ENCODE data around the gene UBFD1.
"Not testable (repeated sequence)": the region's sequence is repeated elsewhere in the genome, so short reads cannot be mapped to it uniquely, and the experiment has no call there.

UBFD1 gene

DNA sequence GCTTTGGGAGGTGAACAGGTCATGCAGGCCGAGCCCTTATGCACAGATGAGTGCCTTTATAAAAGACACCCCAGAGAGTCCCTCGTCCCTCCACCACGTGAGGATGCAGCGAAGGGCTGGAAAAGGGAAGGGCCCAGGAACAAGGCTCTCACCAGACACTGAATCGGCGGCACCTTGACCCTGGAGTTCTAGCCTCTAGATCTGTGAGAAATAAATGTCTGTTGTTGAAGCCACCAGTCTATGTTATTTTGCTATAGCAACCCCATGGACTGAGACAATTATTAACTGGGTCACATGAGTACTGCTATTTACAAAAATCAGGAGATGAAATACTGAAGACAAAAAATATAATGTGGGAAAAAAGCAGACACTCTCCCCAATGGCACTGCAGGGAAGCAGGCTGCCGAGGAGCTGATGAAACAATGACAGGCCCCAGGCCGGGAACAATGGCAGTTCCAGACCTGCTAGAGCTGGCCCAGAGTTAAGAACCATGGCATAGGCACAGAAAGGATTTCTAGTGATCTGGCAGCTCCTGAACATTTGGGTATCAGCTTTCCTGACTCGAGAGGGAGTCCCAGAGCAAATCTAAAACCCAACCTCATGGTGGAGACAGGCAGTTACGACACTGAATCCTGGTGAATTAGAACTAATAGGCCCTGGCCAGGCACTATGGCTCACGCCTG is 29.4 kb upstream of the UBFD1 start:
- no peak for DNase-seq

DNA sequence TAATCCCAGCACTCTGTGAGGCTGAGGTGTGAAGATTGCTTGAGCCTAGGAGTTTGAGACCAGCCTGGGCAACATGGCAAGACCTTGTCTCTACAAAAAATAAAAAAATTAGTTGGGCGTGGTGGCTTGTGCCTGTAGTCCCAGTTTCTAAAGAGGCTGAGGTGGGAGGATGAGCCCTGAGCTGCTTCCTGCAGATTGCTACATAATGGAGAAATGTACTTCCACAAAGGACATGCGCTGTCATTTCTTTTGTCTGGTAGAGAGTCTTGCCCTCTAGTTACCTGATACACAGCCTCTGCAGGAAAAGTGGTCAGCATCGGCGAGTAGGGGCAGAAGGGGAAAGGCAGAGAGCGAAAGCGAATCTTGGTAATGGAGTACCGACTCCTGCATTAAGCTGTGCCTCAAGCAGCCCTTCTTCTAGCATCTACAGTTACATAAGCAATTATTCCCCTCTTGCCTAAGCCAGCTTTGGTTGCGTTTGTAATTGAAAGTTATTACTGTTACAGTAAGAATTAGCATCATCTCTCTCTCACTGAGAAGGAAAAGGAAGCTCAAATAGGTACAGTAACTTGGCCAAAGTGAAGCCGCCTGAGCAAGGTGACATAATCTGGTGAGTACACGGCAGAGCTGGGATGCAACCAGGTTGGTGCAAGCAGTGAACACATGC is 28.8 kb upstream of the UBFD1 start:
- no peak for DNase-seq

DNA sequence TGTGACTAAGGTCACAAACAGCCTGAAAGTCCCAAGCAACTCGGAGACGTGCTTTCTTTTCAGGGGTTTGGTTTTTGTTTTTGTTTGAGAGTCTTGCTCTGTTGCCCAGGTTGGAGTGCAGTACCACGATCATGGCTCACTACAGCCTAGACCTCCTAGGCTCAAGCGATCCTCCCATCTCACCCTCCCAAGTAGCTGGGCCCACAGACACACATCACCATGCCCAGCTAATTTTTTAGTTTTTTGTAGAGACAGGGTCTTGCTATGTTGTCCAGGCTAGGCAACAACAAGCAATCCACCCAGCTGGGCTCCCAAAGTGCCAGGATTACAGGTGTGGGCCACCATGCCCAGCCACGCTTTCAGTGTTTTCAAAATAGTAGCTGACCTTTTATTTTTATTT is 27.5 kb upstream of the UBFD1 start:
- no peak for DNase-seq

DNA sequence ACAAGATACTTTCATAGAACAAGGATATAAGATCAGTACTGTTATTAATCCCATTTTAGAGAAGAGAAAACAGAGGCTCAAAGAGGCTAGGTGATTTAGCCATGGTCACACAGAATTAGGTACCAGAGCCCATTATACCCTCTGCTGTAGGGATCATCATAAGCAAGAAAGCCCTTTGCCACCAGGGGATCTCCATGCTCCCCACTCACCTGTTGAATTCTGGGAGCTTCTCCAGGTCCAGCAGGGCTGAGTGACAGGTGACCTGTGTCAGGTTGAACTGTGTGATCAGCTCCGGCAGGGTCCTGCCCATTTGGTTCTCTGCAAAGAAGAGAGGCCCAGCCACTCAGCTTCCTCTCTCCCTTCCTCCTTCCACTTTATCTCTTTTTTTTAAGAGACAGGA is 25.1 kb upstream of the UBFD1 start:
- DNase-seq, result no peak

DNA sequence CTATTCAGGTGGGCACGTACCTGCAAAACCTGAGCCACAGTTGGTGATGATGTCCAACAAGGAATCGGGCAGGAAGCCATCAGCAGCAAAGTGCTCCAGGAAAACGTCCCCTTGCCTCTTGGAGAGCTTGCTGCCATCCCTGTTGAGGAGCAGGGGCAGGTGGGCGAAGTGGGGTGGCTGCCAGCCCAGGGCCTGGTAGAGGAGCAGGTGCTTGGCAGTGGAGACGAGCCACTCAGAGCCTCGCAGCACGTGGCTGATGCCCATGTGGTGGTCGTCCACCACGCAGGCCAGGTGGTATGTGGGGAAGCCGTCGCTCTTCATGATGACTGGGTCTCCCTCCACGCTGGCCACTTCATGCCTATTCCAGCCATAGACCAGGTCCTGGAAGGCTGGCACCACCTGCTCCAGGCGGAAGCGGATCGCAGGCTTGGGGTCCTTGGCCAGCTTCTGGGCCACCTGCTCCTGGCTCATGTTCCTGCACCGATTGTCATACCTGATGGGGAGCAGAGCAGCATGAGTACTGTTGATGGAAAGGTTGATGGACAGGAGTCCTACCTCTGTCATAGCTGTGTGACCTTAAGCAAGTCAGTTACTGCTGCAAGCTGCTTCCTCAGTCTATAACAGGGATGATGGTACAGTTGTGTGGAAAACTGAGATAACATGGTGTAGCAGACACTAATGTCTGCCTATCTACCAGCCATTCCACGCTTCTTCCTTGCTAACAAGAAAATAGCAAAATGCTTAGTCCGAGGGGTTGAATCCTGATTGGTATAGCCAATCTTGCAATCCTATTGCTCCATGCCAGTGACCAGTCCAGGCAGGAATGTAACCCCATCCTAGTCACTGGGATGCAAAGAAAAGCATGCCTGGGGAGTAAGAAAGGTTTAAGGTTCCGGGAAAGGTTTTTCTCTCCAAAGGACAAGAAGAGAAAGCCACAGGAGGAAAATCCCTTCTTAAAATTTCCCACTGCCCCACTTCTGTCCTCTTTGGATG is 22.4 kb upstream of the UBFD1 start:
- no peak for DNase-seq

DNA sequence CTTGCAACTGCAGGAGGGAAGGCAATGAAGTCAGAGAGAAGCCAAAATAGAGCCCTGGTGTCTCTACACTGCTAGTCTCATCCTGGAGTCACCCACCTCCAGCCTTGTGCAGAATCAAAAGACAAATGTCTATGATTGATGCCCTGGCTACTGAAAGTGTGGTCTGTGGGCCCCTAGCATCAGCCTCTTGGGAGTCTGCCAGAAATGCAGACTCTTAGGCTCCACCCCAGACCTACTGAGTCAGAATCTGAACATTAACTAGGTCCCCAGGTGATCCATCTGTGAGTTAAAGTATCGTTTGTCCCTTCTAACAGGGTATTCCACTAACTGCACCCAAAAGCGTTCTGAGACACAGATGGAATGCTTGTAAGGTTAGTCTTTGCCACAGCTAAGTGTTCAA is 21.6 kb upstream of the UBFD1 start:
- no peak for DNase-seq

DNA sequence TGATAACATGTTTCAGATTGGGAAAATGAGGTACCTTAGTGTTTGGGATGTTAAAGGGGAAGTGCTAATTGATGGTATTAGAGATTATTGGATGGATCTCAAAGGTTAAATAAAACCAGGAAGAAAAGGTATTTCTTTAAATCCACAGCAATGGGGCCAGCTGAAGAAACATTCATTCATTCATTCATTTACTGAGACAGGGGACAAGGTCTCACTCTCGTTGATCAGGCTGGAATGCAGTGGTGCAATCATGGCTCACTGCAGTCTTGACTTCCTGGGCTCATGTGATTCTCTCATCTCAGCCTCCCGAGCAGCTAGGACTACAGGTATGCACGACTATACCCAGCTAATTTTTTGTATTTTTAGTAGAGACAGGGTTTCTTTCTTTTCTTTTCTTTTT is 20.1 kb upstream of the UBFD1 start:
- DNase-seq, result no peak

DNA sequence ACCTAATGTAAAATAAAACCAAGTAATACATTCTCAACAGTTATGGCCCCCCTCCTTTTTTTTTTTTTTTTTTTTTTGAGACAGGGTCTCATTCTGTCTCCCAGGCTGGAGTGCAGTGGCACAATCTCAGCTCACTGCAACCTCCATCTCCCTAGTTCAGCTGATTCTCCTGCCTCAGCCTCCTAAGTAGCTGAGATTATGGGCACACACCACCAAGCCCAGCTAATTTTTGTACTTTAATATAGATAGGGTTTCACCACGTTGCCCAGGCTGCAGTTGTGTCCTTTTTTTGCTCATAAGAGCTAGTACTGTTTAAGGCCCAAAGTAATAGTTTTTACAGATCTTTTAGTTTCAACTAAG is 18.6 kb upstream of the UBFD1 start:
- DNase-seq, result no peak

DNA sequence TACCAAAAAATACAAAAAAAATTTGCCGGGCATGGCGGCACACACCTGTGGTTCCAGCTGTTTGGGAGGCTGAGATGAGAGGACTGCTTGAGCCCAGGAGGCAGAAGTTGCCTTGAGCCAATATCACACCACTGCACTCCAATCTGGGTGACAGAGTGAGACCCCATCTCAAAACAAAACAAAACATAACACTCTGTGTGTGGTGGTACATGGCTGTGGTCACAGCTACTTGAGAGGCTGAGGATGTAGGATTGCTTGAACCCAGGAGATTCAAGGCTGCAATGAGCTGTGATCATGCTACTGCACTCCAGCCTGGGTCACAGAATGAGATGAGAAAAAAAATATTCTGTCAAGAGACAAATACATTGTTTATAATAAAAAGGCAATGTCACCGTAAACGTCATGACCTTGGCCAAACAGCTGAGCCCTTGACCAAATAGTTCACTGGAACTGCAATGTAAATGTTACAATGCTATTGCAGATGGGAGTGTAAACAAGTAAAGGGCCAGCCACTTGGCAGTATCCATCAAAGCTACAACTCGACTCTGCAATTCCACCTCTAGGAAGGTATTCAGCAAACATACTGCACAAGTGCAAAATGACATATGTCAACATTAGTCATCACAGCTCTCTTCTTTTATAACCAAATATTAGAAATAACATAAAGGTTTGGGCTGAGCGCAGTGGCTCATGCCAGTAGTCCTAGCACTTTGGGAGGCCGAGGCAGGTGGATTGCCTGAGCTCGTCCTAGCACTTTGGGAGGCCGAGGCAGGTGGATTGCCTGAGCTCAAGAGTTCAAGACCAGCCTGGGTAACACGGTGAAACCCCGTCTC is 17.3 kb upstream of the UBFD1 start:
- no peak for DNase-seq

DNA sequence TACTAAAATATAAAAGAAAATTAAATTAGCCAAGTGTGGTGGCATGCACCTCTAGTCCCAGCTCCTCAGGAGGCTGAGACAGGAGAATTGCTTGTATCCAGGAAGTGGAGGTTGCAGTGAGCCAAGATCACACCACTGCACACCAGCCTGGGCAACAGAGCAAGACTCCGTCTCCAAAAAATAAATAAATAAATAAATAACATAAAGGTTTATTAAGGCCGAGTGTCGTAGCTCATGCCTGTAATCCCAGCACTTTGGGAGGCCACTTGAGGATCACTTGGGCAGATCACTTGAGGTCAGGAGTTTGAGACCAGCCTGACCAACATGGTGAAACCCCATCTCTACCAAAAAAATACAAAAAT is 16.7 kb upstream of the UBFD1 start:
- DNase-seq, result not testable (repeated sequence)

DNA sequence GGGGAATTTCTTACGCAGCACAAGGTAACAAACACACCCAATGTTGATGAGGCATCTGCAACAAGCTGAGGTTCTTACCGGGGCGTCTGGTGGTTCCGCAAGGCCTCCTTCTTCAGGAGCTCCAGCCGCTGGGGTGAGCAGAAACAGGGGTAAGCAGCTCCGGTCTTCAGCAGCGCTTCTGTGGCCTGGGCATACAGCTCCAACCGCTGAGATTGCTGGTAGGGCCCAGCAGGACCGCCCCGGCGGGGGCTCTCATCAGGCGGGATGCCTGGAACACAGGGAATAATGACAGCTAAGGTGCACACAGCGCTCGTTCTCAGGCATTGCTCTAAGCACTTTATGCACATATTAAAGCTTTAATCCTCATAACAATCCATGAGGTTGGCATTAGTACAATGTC is 13.1 kb upstream of the UBFD1 start:
- no peak for DNase-seq

DNA sequence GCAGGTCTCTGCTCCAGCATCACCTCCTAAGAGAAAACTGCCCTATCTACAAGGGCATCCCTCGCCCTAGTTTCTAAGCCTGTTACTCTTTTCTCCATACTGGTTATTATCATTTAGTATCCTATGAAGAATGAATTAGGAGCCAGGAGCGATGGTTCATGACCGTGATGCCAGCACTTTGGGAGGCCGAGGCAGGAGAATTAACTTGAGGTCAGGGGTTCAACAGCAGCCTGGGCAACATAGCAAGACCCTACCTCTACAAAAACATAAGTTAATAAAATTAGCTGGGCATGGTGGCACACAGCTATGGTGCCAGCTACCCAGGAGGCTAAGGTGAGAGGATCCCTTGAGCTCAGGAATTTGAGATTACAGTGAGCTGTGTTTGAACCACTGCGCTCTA is 7.6 kb upstream of the UBFD1 start:
- no peak for DNase-seq

DNA sequence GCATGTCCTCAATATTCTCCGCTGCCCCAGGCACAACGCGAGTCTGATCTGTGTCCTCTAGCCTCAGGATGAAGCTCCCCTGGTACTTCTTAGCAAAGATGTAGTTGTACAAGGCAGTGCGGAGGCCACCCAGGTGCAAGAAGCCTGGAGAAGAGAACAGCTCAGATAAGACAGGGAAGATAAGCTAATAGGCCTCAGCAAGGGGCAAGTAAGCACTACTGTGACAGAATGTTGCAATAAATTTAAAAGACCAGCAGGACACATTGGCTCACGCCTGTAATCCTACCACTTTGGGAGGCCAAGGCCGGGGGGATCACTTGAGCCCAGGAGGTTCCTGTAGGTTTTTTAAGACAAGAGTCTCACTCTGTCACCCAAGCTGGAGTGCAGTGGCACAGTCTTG is 5.4 kb upstream of the UBFD1 start:
- no peak for DNase-seq

DNA sequence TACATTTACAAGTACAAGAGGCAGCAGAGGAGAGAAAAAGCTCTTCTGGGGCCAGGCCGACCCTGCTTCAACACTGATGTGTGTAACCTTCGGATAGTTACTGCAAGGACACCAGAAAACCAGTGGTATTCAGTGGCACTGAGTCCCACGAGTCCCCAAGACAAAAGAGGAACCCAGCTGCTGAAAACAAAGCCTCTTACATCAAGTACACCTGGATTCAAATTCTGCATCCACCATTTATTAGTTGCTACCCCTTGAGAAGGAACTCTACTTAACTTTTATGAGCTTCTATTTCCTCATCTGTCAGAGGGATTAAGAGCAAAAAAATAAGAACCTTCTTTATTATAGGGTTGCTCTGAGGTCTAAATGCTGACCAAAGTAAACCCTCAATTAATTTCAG is 3.0 kb upstream of the UBFD1 start:
- DNase-seq, result no peak

DNA sequence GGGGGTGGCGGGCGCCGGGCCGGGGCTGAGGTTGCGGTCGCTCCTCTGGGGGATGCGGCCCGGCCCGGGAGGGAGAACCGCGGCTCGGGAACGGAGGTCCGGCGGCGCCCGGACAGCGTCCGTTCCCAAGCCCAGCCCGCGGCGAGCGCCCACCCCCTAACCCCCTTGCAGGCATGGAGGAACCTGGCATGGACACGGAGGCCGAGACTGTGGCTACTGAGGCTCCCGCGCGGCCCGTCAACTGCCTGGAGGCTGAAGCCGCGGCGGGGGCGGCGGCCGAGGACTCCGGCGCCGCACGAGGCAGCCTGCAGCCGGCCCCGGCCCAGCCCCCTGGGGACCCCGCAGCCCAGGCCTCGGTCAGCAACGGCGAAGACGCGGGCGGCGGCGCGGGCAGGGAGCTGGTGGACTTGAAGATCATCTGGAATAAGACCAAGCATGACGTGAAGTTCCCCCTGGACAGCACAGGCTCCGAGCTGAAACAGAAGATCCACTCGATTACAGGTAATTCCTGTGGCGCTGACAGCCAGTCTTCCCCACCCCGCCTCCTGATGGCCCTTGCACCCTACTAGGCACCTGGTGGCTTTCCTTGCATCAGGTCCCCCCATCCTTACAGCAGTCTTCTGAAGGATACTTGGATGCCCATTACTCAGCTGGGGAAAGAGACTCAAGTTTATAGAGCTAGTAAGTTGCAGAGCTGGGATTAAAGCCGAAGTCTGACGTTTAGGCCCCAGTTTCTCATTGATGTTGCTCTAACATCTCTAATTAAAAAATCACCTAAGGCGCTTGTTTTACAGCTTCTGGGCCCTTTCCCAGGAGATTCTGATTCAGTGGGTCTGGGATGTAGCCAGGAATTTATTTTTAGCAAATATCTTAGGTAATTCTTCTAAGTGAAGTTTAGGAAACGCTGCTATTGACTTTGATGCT is 514 bp downstream of the UBFD1 start:
- DNase-seq, result no peak

DNA sequence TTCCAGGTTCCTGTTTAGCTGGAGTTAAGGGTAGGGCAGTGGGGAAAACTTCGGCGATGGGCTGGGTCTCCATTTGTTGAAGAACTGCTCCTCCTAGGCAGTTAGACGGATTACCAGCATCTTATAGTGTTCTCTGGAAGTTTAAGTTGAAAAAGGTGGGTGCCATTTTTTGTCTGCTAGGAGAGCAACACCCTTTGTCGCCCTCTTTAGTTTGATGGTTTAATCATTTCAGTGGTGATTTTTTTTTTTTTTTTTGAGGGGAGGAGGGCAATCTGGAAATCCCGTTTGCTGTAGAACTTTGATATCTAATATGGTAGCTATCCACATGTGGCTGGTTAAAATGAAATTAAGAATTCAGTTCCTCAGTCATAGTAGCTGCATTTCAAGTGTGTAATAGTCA is 4.1 kb downstream of the UBFD1 start:
- no peak for DNase-seq

DNA sequence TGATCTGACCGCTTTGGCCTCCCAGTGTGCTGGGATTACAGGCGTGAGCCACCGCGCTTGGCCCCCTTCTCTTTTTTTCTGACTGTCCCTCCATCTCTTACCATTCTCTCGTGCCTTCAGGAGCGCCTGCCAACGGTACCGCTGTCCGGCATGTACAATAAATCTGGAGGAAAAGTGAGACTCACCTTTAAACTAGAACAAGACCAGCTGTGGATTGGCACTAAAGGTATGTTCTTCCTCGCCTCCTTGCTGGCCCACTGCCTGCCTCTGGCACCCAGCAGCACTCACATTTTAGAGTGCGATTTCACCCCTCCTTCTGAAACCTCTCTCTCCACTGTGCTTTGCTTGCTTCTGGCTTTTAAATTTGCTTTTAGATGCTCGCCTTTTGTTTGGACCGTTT is 5.0 kb downstream of the UBFD1 start:
- DNase-seq, result no peak

DNA sequence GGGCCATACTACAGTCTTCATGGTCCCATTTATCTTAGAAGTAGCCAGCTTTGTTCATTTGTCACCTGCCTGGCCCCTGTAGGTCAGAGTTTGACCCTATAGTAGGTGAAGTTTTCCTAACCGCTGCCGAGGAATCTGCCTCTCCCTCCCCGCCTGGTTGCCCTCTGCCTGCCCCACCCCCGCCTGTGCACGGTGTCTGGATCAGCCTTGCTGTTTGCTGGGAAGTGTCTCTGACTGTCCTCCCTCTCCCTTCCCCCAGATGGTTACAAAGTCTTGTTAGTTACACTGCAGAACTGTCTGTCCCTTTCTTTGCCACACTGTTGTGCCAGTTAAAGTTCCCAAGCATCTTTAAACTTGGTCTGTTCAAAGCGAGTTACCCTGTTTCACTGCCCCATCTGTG is 5.7 kb downstream of the UBFD1 start:
- DNase-seq, result no peak

DNA sequence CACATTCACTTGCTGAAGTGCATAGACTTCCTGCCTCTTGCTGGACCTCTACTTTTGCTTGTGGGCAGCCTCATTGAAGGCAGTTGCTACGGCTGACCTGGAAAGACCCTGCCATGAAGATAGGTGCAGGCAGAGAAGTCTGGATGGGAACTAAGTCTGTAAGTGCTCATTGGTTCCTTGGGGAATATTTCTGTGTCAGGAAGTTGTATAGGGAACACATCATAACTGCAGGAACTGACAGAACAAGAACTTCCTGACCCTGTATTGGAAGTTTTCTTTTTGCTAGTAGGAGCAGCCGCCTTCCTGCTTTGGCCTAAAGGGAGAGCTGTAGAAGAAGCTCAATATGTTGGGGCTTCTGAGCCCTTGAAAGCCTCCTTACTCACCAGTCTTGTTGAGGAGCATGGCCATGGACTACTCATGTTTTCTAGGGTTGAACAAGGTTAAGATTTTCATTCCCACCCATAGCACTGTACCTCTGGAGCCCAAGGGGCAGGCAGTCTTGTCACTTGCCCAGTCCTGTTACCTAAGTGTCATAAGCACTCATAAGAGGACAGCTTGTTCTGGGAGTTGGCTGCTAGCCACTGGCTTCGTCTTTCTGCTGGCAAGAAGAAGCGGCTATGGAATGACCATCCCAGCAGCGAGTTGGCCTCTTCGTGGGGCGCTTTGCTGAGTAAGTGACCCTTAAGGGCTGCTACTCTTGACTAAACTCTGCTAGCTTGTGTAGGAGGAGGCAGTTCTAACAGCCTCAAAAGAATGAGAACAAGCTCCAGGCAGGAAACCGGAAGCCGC is 7.2 kb downstream of the UBFD1 start:
- DNase-seq, result no peak

DNA sequence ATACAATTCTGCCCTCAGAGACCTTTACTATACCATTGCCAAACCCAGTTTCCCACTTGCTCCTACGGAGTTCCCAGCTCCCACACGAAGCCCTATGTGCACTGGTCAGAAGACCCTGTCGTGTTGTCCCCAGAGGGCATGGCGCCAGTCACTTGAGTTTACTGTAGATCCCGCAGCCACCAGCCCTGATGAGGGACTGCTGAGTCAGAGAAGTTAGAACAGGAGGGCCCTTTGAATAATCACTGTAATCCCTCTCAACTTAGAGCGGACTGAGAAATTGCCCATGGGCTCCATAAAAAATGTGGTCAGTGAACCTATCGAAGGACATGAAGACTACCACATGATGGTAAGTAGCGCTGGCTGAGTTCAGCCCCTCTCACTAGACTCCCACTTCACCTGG is 9.2 kb downstream of the UBFD1 start:
- DNase-seq, result no peak

DNA sequence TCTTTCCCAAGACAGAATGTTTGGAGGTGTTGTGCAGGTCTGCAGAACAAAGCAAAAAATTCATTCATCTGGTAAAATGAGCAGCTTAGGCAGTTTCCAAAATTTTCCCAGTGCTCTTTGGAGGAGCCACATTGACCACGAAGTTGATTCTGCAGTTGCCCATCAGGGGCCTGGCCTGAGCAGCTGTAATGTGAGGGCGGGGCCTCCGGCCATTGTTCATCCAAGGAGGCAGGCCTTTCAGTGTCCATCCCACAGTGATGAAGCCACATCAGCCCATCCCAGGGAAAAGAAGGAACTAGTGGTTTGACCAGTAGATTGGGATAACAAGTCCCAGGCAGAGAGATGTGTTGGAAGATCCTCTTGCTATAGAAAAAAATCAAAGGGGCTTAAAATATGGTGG is 10.1 kb downstream of the UBFD1 start:
- DNase-seq, result no peak

Data from CD4-positive, alpha-beta T cell treated with Interleukin-12 subunit alpha and Interleukin-12 subunit beta, for 1 hour (primary cell).